Measurements from ENCODE around the gene NF1.

- TF ChIP-seq MAFK (conservative IDR thresholded peaks at IDR 0.05 in 1 of 2, IDR thresholded peaks at IDR 0.05 in 1 of 2; ENCODE audit: low read length in 2 of 2) (no peak), ZBTB44 (CRISPR knock-in tag; IDR thresholded peaks at IDR 0.05) (no peak), MLXIP (CRISPR knock-in tag; IDR thresholded peaks at IDR 0.05; ENCODE audit: borderline replicate concordance) (no peak), ZXDC (CRISPR knock-in tag; IDR thresholded peaks at IDR 0.05) (no peak)
These were observed 200.2 kb downstream of the NF1 start for GRCh38 chr17:31294820-31295488.
